Measurements from ENCODE around the gene ABHD4.

GRCh38 chr14:22555384-22556011 is 42.6 kb upstream of the ABHD4 start:
- TF ChIP-seq EZH2phosphoT487 (IDR thresholded peaks at IDR 0.05; ENCODE audit: borderline replicate concordance, low read length) = no peak
- TF ChIP-seq, protein P1, sequence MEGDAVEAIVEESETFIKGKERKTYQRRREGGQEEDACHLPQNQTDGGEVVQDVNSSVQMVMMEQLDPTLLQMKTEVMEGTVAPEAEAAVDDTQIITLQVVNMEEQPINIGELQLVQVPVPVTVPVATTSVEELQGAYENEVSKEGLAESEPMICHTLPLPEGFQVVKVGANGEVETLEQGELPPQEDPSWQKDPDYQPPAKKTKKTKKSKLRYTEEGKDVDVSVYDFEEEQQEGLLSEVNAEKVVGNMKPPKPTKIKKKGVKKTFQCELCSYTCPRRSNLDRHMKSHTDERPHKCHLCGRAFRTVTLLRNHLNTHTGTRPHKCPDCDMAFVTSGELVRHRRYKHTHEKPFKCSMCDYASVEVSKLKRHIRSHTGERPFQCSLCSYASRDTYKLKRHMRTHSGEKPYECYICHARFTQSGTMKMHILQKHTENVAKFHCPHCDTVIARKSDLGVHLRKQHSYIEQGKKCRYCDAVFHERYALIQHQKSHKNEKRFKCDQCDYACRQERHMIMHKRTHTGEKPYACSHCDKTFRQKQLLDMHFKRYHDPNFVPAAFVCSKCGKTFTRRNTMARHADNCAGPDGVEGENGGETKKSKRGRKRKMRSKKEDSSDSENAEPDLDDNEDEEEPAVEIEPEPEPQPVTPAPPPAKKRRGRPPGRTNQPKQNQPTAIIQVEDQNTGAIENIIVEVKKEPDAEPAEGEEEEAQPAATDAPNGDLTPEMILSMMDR (conservative IDR thresholded peaks at IDR 0.05; ENCODE audit: low read depth, low read length) = no peak
